Measurements from ENCODE around the gene ZNF710. TPM values are rescaled to one million over a fixed set of nuclear protein-coding genes. Genes with fewer than 3 reads are reported as not detected.

The ZNF710 gene
- total and polyA plus RNA-seq, 2 donors (not counting 3 experiments of a cell fraction or from before 2014, with no cell fraction given) = 8.9 to 32.4 TPM

DNA sequence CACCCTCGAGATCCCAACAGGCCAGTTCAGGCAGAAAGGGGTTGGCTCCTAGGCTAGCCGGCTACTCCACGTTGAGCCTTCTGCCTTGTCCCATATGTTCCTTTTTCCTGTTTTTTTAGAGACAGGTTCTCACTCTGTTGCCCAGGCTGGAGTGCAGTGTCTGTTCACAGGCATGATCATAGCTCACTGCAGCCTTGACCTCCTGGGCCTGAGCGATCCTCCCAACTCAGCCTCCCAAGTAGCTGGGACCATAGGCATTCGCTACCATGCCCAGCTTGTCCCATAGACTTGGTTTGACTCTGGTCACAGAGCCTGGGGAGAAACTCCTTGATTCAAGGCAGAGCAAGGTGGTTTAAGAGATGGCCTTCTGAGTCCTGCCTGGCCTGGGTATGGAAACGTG is 32.3 kb downstream of the ZNF710 start:
- TF ChIP-seq GATA2 (IDR thresholded peaks at IDR 0.05; ENCODE audit: insufficient read depth, insufficient read length, low read depth, low read length) (no peak), MAX (IDR thresholded peaks at IDR 0.05; ENCODE audit: insufficient read depth, insufficient read length) (no peak), POLR2AphosphoS5 (IDR thresholded peaks at IDR 0.05; ENCODE audit: insufficient read depth, low read depth, low read length) (no peak), MYC (IDR thresholded peaks at IDR 0.05; ENCODE audit: low read depth, low read length) (no peak)
- H2AFZ ChIP-seq (ENCODE audit: low read depth, low read length) = no peak overlapping the region
- H3K79me2 ChIP-seq (ENCODE audit: control insufficient read depth, insufficient read depth, low read length) = peaks cover 29% of the 10 kb centered on the region
- no peak overlapping the region for H3K4me2 ChIP-seq (ENCODE audit: insufficient read depth, low read length)
- no peak overlapping the region for H3K4me3 ChIP-seq (replicated peaks in 1 of 3; ENCODE audit: insufficient read depth in 1 of 3, low read depth in 1 of 3, low read length in 3 of 3)
- H3K9me1 ChIP-seq (replicated peaks; ENCODE audit: control insufficient read depth, extremely low read depth, insufficient read depth, low read length) = no peaks in the 10 kb centered on the region
- peaks cover 51% of the 10 kb centered on the region for H3K4me1 ChIP-seq (ENCODE audit: control insufficient read depth, extremely low read depth, insufficient read depth, low read length)
- BruUV-seq (replicated peaks) = no TSS peak
- CTCF ChIA-PET = interaction anchor here (1.0 to 2.7 kb wide), 3 partner anchors 10 to 38 kb away, joined by 4 to 23 read pairs (median 6); partner anchors contain the start of gene ZNF710
- FAIRE-seq (no peak), DNase-seq (ENCODE audit: low read depth, low spot score) (no peak)
- dilution Hi-C loops (cut with MboI; ENCODE audit: extremely low pct_ligation_motif_present, low sequenced_read_pairs) (no loop called here), intact Hi-C loops (cut with micrococcal nuclease) (no loop called here)
- POLR2A ChIA-PET = no interaction called here
- H4K20me1 ChIP-seq (replicated peaks; ENCODE audit: control insufficient read depth, extremely low read depth, insufficient read depth, low read length) = no peaks in the 10 kb centered on the region
- no peaks in the 10 kb centered on the region for H3K9me3 ChIP-seq (replicated peaks; ENCODE audit: control insufficient read depth, insufficient read depth, low read length)
- peak overlapping the region; percentile 89 for H3K27ac ChIP-seq (ENCODE audit: insufficient read depth, low read depth, low read length)
- H3K27me3 ChIP-seq (ENCODE audit: control insufficient read depth in 2 of 2, insufficient read depth in 2 of 2, low read length in 2 of 2) = no peaks in the 10 kb centered on the region
- H3K9ac ChIP-seq (replicated peaks; ENCODE audit: extremely low read depth, insufficient read depth, low read length) = no peak overlapping the region
- H3K36me3 ChIP-seq (ENCODE audit: control insufficient read depth in 2 of 2, extremely low read depth in 1 of 2, insufficient read depth in 2 of 2, low read length in 2 of 2) = no peaks in the 10 kb centered on the region

GRCh38 chr15:90035095-90035839 is 34.1 kb downstream of the ZNF710 start:
- no peaks in the 10 kb centered on the region for H3K9me1 ChIP-seq (replicated peaks; ENCODE audit: control insufficient read depth, extremely low read depth, insufficient read depth, low read length)
- peak overlapping the region; percentile 73 for H3K9ac ChIP-seq (replicated peaks; ENCODE audit: extremely low read depth, insufficient read depth, low read length)
- FAIRE-seq = peak; percentile 80
- no peak overlapping the region for H3K4me3 ChIP-seq (replicated peaks in 1 of 3; ENCODE audit: insufficient read depth in 1 of 3, low read depth in 1 of 3, low read length in 3 of 3)
- TF ChIP-seq EZH2 (IDR thresholded peaks at IDR 0.05; ENCODE audit: borderline replicate concordance, low read depth, low read length, severe bottlenecking) = no peak
- TF ChIP-seq FOS (IDR thresholded peaks at IDR 0.05; ENCODE audit: borderline replicate concordance, insufficient read depth, low read length) = peak; percentile 34
- peak; percentile 13 for TF ChIP-seq POLR2AphosphoS5 (IDR thresholded peaks at IDR 0.05; ENCODE audit: insufficient read depth, low read depth, low read length)
- TF ChIP-seq MAX (IDR thresholded peaks at IDR 0.05; ENCODE audit: insufficient read depth, insufficient read length) = peak; percentile 79
- peak; percentile 89 for TF ChIP-seq MYC (IDR thresholded peaks at IDR 0.05; ENCODE audit: low read depth, low read length)
- TF ChIP-seq CTCF (IDR thresholded peaks at IDR 0.05; ENCODE audit: extremely low read depth in 1 of 2, insufficient read depth in 1 of 2, low read depth in 1 of 2, low read length in 2 of 2) = no peak
- DNase-seq (ENCODE audit: low read depth, low spot score) = peak; percentile 66
- intact Hi-C loops (cut with micrococcal nuclease) = loop anchor here (1.0 to 2.0 kb wide), 2 partner anchors 33 to 122 kb away; partner anchors contain the start of gene ARPIN
- BruUV-seq (replicated peaks) = no TSS peak
- H3K27me3 ChIP-seq (ENCODE audit: control insufficient read depth in 2 of 2, insufficient read depth in 2 of 2, low read length in 2 of 2) = no peaks in the 10 kb centered on the region
- dilution Hi-C loops (cut with MboI; ENCODE audit: extremely low pct_ligation_motif_present, low sequenced_read_pairs) = no loop called here
- peaks cover 51% of the 10 kb centered on the region for H3K4me1 ChIP-seq (ENCODE audit: control insufficient read depth, extremely low read depth, insufficient read depth, low read length)
- no peaks in the 10 kb centered on the region for H4K20me1 ChIP-seq (replicated peaks; ENCODE audit: control insufficient read depth, extremely low read depth, insufficient read depth, low read length)
- ChIA-PET CTCF (interaction anchor here (1.0 to 2.7 kb wide), 7 partner anchors 9 to 37 kb away, joined by 3 to 23 read pairs (median 5); partner anchors contain the start of gene ZNF710), POLR2A (interaction anchor here (1.0 to 1.2 kb wide), 2 partner anchors 18 to 31 kb away, joined by 3 to 4 read pairs; no protein-coding TSS in a partner anchor)
- H2AFZ ChIP-seq (ENCODE audit: low read depth, low read length) = no peak overlapping the region
- peaks cover 23% of the 10 kb centered on the region for H3K79me2 ChIP-seq (ENCODE audit: control insufficient read depth, insufficient read depth, low read length)
- peak overlapping the region; percentile 89 for H3K27ac ChIP-seq (ENCODE audit: insufficient read depth, low read depth, low read length)
- peak overlapping the region; percentile 40 for H3K4me2 ChIP-seq (ENCODE audit: insufficient read depth, low read length)
- no peaks in the 10 kb centered on the region for H3K9me3 ChIP-seq (replicated peaks; ENCODE audit: control insufficient read depth, insufficient read depth, low read length)
- H3K36me3 ChIP-seq (ENCODE audit: control insufficient read depth in 2 of 2, extremely low read depth in 1 of 2, insufficient read depth in 2 of 2, low read length in 2 of 2) = no peaks in the 10 kb centered on the region
